Measurements from ENCODE around the gene DNAH3. TPM values are rescaled to one million over a fixed set of nuclear protein-coding genes. Genes with fewer than 3 reads are reported as not detected.
"Not testable (repeated sequence)": the region's sequence is repeated elsewhere in the genome, so short reads cannot be mapped to it uniquely, and the experiment has no call there.

DNAH3 gene
- total RNA-seq, 2 experiments from 2014 or later: not detected

DNA sequence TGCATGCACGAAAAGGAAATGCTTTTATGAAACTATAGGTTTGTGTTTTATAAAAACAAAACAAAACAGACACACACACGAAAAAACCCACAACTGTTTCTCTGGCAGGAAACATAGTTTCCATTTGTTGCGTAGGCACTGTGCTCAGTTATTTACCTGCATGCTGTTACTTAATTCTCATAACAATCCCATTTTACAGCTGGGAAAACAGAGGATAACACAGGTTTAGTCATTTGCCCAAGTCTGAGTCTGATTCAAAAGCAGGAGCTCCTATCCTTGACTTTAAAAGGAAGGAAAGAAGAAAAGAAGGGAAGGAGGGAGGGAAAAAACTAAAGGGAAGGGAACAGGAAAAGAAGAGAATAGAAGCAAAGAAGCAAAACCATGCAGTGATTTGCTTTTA lies 117.4 kb downstream of the DNAH3 start:
- no peaks in the 10 kb centered on the region for H3K36me3 Mint-ChIP-seq (ENCODE audit: low read depth)
- no peak overlapping the region for H3K4me3 Mint-ChIP-seq
- ChIA-PET POLR2A (no interaction called here), CTCF (no interaction called here)
- peaks cover 2% of the 10 kb centered on the region for H3K27me3 Mint-ChIP-seq
- H3K9me3 Mint-ChIP-seq (ENCODE audit: low read depth): no peaks in the 10 kb centered on the region
- DNase-seq (no peak), ATAC-seq (no peak)
- no peak overlapping the region for H3K27ac Mint-ChIP-seq
- intact Hi-C loops (cut with DNase I, micrococcal nuclease): no loop called here
- H3K4me1 Mint-ChIP-seq: no peaks in the 10 kb centered on the region

DNA sequence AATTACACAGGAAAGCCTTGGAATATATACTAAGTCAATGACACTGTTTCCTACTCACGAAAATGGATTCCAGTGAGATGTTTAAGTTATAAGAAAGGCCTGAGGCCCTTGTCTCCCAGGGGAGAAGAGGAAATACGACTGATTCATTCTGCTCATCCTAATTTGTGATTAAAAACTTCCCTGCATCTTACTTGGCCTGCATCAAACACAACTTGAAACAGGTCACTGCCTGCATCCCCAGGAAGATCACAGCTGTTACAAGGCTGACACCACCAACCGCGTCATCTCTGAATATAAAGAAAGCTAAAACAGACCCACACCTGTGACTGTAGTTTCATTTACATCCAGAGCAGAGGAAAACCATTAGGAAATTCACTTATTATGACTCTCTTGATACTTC lies 121.9 kb downstream of the DNAH3 start:
- ATAC-seq (no peak), DNase-seq (no peak)
- no peaks in the 10 kb centered on the region for H3K4me1 Mint-ChIP-seq
- ChIA-PET POLR2A (no interaction called here), CTCF (no interaction called here)
- no peaks in the 10 kb centered on the region for H3K9me3 Mint-ChIP-seq (ENCODE audit: low read depth)
- H3K27ac Mint-ChIP-seq: no peak overlapping the region
- intact Hi-C loops (cut with DNase I, micrococcal nuclease): no loop called here
- H3K27me3 Mint-ChIP-seq: peaks cover 2% of the 10 kb centered on the region
- no peak overlapping the region for H3K4me3 Mint-ChIP-seq
- no peaks in the 10 kb centered on the region for H3K36me3 Mint-ChIP-seq (ENCODE audit: low read depth)

DNA sequence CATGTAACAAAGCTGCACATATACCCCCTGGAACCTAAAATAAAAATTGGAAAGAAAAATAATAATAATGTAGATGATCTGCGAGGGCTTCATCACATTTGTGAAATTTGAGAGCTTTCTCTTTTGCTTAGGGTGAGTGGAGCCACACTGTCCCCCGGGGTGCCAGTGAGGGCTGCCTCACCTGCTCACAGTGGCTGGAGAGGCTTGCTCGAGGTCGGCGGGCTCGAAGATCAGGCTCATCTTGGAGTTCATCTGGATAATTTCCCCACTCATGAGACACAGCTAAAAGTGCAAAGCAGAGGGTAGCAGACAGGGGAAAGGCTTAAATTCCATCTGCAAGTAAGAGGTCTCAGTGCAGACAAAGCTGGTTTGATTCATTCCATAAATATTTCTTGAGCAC lies 123.8 kb downstream of the DNAH3 start:
- ChIA-PET POLR2A (interaction anchor here (0.6 kb wide), 1 partner anchor 110 kb away, joined by 3 read pairs; no protein-coding TSS in a partner anchor), CTCF (no interaction called here)
- Mint-ChIP-seq H3K36me3 (ENCODE audit: low read depth) (no peaks in the 10 kb centered on the region), H3K9me3 (ENCODE audit: low read depth) (no peaks in the 10 kb centered on the region), H3K4me3 (no peak overlapping the region), H3K27me3 (no peaks in the 10 kb centered on the region), H3K27ac (no peak overlapping the region), H3K4me1 (peaks cover 6% of the 10 kb centered on the region)
- ATAC-seq (no peak), DNase-seq (no peak)
- intact Hi-C loops (cut with DNase I, micrococcal nuclease): no loop called here

DNA sequence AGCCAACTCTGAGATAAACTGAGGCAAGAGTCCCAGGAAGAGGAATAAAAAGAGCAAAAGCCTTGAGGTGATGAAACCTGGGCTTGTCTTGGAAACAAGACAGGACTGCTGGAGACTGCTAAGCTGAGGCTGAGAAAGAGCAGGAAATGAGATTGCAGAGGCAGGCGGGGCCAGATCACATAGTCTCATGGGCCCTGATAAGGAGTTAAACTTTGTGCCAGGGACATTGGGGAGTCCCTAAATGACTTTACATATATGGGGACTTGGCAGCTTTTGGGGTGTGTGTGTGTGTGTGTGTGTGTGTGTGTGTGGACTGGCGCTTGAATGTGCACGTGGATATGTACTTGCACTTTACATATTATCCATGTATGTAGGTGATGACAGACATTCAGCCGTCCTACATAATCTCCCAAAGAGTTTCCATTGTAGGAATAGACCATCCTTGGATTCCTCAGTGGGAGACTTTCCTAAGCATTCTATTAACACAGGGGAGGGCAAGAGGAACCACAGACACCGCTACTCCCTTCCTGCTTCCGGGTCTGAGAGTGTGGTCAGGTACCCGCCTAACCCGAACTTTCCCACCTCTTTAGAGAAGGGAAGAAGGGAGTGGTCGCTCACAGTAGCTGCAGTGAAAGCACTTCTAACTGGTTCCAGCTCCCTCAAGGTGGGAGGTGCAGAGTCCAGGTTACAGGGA lies 127.0 kb downstream of the DNAH3 start:
- H3K27ac Mint-ChIP-seq: no peak overlapping the region
- no peaks in the 10 kb centered on the region for H3K9me3 Mint-ChIP-seq (ENCODE audit: low read depth)
- ChIA-PET CTCF (interaction anchor here (1.1 kb wide), 1 partner anchor 58 kb away, joined by 4 read pairs; no protein-coding TSS in a partner anchor), POLR2A (no interaction called here)
- peak; percentile 8 for DNase-seq
- H3K27me3 Mint-ChIP-seq: no peaks in the 10 kb centered on the region
- intact Hi-C loops (cut with DNase I, micrococcal nuclease): no loop called here
- H3K36me3 Mint-ChIP-seq (ENCODE audit: low read depth): no peaks in the 10 kb centered on the region
- peaks cover 6% of the 10 kb centered on the region for H3K4me1 Mint-ChIP-seq
- H3K4me3 Mint-ChIP-seq: no peak overlapping the region
- peak; percentile 16 for ATAC-seq

DNA sequence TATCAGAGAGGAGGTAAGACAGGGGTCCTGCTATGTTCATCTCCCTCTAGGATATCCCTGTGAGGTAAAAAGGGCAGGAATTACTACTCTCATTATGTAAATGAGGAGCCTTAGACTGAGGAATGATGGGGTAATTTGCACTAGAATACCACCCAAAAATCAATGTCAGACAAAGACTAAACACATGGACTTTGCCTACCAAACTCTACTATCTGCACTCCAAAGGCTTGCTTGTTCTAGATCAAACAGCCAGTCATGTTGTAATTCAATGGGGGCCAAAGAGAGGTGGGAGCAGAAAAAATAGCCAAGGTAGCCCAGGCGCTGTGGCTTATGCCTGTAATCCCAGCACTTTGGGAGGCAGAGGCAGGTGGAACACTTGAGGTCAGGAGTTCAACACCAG lies 129.3 kb downstream of the DNAH3 start:
- H3K27ac Mint-ChIP-seq: no peak overlapping the region
- H3K36me3 Mint-ChIP-seq (ENCODE audit: low read depth): no peaks in the 10 kb centered on the region
- POLR2A ChIA-PET: no interaction called here
- peaks cover 7% of the 10 kb centered on the region for H3K27me3 Mint-ChIP-seq
- DNase-seq (no peak), ATAC-seq (no peak)
- intact Hi-C loops (cut with DNase I, micrococcal nuclease): no loop called here
- H3K4me1 Mint-ChIP-seq: peaks cover 6% of the 10 kb centered on the region
- CTCF ChIA-PET: no interaction called here
- H3K9me3 Mint-ChIP-seq (ENCODE audit: low read depth): no peaks in the 10 kb centered on the region
- H3K4me3 Mint-ChIP-seq: no peak overlapping the region

DNA sequence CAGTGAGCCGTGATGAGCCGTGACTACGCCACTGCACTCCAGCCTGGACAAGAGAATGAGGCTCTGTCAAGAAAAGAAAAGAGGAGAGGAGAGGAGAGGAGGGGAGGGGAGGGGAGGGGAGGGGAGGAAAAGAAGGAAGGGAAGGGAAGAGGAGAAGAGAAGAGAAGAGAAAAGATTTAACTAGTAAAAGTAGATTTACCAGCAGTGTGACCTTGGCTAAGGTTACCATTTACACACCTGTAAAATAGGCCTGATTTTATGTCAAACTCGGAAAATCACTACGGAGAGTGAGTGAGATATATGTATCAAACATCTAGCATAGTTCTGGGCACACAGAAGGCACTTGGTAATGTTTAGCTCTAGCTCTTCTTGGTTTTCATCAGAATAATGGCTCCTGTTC lies 140.8 kb downstream of the DNAH3 start:
- no peak overlapping the region for H3K4me3 Mint-ChIP-seq
- ATAC-seq: no peak
- H3K9me3 Mint-ChIP-seq (ENCODE audit: low read depth): peaks cover 8% of the 10 kb centered on the region
- H3K4me1 Mint-ChIP-seq: no peaks in the 10 kb centered on the region
- H3K27me3 Mint-ChIP-seq: peaks cover 13% of the 10 kb centered on the region
- intact Hi-C loops (cut with DNase I, micrococcal nuclease): no loop called here
- ChIA-PET POLR2A (no interaction called here), CTCF (interaction anchor here (1.2 to 2.7 kb wide), 2 partner anchors 9 to 159 kb away, joined by 4 to 11 read pairs; no protein-coding TSS in a partner anchor)
- H3K36me3 Mint-ChIP-seq (ENCODE audit: low read depth): no peaks in the 10 kb centered on the region
- no peak overlapping the region for H3K27ac Mint-ChIP-seq
- no peak for DNase-seq

DNA sequence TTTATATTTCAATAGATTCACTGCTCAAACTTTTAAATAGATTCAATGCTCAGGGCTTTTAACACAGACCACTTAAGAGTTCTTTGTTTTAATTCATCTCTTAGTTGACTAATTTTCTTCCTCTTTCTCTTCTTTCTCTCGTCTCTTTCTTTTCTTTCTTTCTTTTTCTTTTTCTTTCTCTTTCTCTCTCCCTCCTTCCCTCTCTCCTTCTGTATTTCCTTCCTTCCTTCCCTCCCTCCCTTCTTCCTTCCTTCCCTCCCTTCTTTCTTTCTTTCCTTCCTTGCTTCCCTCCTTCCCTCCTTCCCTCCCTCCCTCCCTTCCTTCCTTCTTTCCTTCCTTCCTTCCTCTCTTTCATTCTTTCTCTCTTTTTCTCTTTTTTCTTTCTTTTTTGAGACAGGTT lies 145.6 kb downstream of the DNAH3 start:
- ChIA-PET POLR2A (no interaction called here), CTCF (interaction anchor here (0.6 kb wide), 2 partner anchors 82 to 101 kb away, joined by 3 read pairs; no protein-coding TSS in a partner anchor)
- DNase-seq (no peak), ATAC-seq (no peak)
- H3K36me3 Mint-ChIP-seq (ENCODE audit: low read depth): no peaks in the 10 kb centered on the region
- H3K9me3 Mint-ChIP-seq (ENCODE audit: low read depth): no peaks in the 10 kb centered on the region
- no peak overlapping the region for H3K27ac Mint-ChIP-seq
- H3K27me3 Mint-ChIP-seq: peaks cover 15% of the 10 kb centered on the region
- intact Hi-C loops (cut with DNase I, micrococcal nuclease): no loop called here
- H3K4me3 Mint-ChIP-seq: no peak overlapping the region
- no peaks in the 10 kb centered on the region for H3K4me1 Mint-ChIP-seq

DNA sequence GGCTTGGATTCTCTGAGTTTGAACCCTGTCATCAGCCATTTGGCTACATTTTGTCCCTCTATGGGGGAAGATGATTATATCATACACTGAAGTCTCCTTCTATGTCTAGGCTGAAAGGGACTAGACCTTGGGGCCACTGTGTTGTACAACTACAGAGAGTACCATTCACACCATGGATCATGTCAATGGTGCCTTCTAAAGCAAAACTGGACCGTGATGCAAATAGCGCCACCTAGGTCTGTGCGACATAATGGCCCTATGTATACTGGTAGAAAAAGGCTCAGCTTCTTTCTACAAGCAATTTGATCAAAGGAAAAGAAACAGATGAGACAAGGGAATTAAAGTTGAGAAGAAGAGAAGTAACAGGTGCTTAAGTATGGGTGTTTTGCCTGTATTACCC lies 149.4 kb downstream of the DNAH3 start:
- H3K4me3 Mint-ChIP-seq: no peak overlapping the region
- no peaks in the 10 kb centered on the region for H3K36me3 Mint-ChIP-seq (ENCODE audit: low read depth)
- ChIA-PET POLR2A (no interaction called here), CTCF (interaction anchor here (1.1 to 3.6 kb wide), 3 partner anchors 9 to 153 kb away, joined by 3 to 11 read pairs (median 11); no protein-coding TSS in a partner anchor)
- intact Hi-C loops (cut with DNase I, micrococcal nuclease): loop anchor here (1.0 to 5.0 kb wide), 2 partner anchors 149 to 151 kb away; no protein-coding TSS in a partner anchor
- H3K4me1 Mint-ChIP-seq: no peaks in the 10 kb centered on the region
- no peak overlapping the region for H3K27ac Mint-ChIP-seq
- peak; percentile 62 for DNase-seq
- no peak for ATAC-seq
- peaks cover 7% of the 10 kb centered on the region for H3K27me3 Mint-ChIP-seq
- H3K9me3 Mint-ChIP-seq (ENCODE audit: low read depth): no peaks in the 10 kb centered on the region

DNA sequence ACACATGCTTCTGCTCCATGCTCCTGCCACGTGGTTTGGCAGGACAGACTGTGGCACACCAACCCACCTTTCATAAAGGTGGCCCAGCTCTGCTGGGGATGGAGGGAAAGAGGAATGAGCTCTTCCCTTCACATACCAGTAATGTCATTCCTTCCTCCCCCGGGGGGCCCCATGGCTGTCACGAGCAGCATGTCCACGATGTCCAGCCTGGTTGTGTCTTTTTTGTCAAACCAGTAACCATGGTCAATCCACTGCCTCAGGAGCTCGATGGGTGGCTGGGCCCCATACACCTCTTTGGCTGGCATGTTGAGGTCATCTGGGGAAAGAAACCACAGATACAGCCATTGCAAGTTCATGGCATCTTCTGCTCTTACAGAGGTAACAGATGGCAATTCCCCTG lies 153.5 kb downstream of the DNAH3 start:
- no peak overlapping the region for H3K4me3 Mint-ChIP-seq
- H3K27me3 Mint-ChIP-seq: peaks cover 4% of the 10 kb centered on the region
- ATAC-seq (no peak), DNase-seq (no peak)
- no peaks in the 10 kb centered on the region for H3K9me3 Mint-ChIP-seq (ENCODE audit: low read depth)
- POLR2A ChIA-PET: no interaction called here
- no peak overlapping the region for H3K27ac Mint-ChIP-seq
- CTCF ChIA-PET: no interaction called here
- no peaks in the 10 kb centered on the region for H3K4me1 Mint-ChIP-seq
- no peaks in the 10 kb centered on the region for H3K36me3 Mint-ChIP-seq (ENCODE audit: low read depth)
- intact Hi-C loops (cut with DNase I, micrococcal nuclease): no loop called here

DNA sequence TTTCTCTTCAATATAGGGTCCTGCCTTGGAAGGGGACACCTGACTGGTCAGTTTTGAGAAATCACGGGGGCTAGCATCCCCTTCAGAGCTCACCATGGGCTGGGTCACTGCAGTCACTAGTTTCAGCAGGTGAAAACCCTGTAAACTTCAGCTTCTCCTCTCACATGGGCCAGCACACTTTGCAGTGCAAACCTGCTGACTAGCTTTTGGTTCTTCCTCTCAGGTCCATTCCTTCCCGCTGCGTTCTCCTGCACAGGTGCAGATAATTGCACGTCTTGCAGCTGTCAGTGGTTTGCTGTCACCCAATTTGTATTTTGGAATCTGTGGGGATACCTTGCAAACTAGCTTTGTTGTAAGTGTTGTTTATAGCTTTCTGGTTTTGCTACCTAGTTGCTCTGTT lies 154.9 kb downstream of the DNAH3 start:
- ChIA-PET CTCF (interaction anchor here (0.6 to 0.7 kb wide), 2 partner anchors 21 to 22 kb away, joined by 3 read pairs; no protein-coding TSS in a partner anchor), POLR2A (no interaction called here)
- Mint-ChIP-seq H3K36me3 (ENCODE audit: low read depth) (no peaks in the 10 kb centered on the region), H3K9me3 (ENCODE audit: low read depth) (no peaks in the 10 kb centered on the region), H3K27me3 (peaks cover 2% of the 10 kb centered on the region), H3K4me1 (no peaks in the 10 kb centered on the region), H3K4me3 (no peak overlapping the region), H3K27ac (no peak overlapping the region)
- intact Hi-C loops (cut with DNase I, micrococcal nuclease): no loop called here
- no peak for DNase-seq
- no peak for ATAC-seq

DNA sequence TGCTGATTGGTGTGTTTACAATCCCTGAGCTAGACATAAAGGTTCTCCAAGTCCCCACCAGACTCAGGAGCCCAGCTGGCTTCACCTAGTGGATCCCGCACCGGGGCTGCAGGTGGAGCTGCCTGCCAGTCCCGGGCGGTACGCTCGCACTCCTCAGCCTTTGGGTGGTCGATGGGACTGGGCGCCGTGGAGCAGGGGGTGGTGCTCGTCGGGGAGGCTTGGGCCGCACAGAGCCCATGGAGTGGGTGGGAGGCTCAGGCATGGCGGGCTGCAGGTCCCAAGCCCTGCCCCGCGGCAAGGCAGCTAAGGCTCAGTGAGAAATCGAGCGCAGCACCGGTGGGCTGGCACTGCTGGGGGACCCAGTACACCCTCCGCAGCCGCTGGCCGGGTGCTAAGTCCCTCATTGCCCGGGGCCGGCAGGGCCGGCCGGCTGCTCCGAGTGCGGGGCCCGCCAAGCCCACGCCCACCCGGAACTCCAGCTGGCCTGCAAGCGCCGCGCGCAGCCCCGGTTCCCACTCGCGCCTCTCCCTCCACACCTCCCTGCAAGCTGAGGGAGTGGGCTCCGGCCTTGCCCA lies 161.1 kb downstream of the DNAH3 start:
- DNase-seq; POLR2A ChIA-PET; H3K27me3 Mint-ChIP-seq; ATAC-seq; H3K9me3 Mint-ChIP-seq (ENCODE audit: low read depth); CTCF ChIA-PET; H3K4me1 Mint-ChIP-seq; H3K27ac Mint-ChIP-seq; intact Hi-C loops (cut with DNase I, micrococcal nuclease); H3K36me3 Mint-ChIP-seq (ENCODE audit: low read depth); H3K4me3 Mint-ChIP-seq: not testable (repeated sequence)

DNA sequence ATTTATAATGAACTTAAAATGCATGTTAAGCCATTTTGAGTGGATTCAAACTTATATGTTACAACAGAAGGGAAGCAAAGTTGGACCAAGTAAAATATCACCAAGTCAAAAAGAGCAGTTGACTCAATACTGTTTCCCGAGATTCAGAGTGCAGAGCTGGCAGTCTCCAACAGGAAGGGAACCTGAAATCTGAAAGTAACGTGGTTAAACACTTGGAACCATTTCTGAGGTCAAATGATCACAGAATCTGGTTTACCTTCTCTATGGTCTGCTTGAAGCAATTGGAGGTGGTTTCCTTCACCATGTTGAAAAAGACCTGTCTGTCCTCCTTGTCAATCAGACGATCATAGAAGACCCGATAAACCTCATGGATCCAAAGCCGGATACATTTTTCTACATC lies 163.6 kb downstream of the DNAH3 start:
- DNase-seq: no peak
- ATAC-seq: no peak
- no peaks in the 10 kb centered on the region for H3K9me3 Mint-ChIP-seq (ENCODE audit: low read depth)
- H3K36me3 Mint-ChIP-seq (ENCODE audit: low read depth): no peaks in the 10 kb centered on the region
- no peak overlapping the region for H3K4me3 Mint-ChIP-seq
- POLR2A ChIA-PET: no interaction called here
- CTCF ChIA-PET: no interaction called here
- H3K27ac Mint-ChIP-seq: no peak overlapping the region
- no peaks in the 10 kb centered on the region for H3K4me1 Mint-ChIP-seq
- no peaks in the 10 kb centered on the region for H3K27me3 Mint-ChIP-seq
- intact Hi-C loops (cut with DNase I, micrococcal nuclease): no loop called here

All from activated CD4-positive, alpha-beta T cell treated with anti-CD3 and anti-CD28 coated beads for 36 hours (primary cell).